Measurements from ENCODE around the gene RAB7B.

The RAB7B gene

GRCh38 chr1:206022766-206023165, 19.6 kb upstream of the RAB7B start:
- DNase-seq (ENCODE audit: low spot score) = no peak

- peak; percentile 38 for DNase-seq (ENCODE audit: low spot score)
Measured at GRCh38 chr1:206021626-206022365, 18.6 kb upstream of the RAB7B start.

- no peak for DNase-seq (ENCODE audit: low spot score)
Measured at GRCh38 chr1:206021008-206021625, 17.9 kb upstream of the RAB7B start.

GRCh38 chr1:206020393-206021007, 17.3 kb upstream of the RAB7B start:
- no peak for DNase-seq (ENCODE audit: low spot score)

- no peak for DNase-seq (ENCODE audit: low spot score)
Measured at GRCh38 chr1:206015071-206015470, 11.9 kb upstream of the RAB7B start.

- DNase-seq (ENCODE audit: low spot score) = no peak
Measured at GRCh38 chr1:206014601-206015000, 11.4 kb upstream of the RAB7B start.

- DNase-seq (ENCODE audit: low spot score) = no peak
Measured at GRCh38 chr1:206013026-206013795, 10.0 kb upstream of the RAB7B start.

- DNase-seq (ENCODE audit: low spot score) = no peak
Measured at GRCh38 chr1:206012086-206012859, 9.1 kb upstream of the RAB7B start.

GRCh38 chr1:206011057-206011456, 7.9 kb upstream of the RAB7B start:
- no peak for DNase-seq (ENCODE audit: low spot score)

GRCh38 chr1:206010060-206010459, 6.9 kb upstream of the RAB7B start:
- DNase-seq (ENCODE audit: low spot score) = no peak

GRCh38 chr1:206006946-206007345, 3.8 kb upstream of the RAB7B start:
- no peak for DNase-seq (ENCODE audit: low spot score)

GRCh38 chr1:206005778-206006180, 2.6 kb upstream of the RAB7B start:
- DNase-seq (ENCODE audit: low spot score) = no peak

GRCh38 chr1:206005234-206005633, 2.0 kb upstream of the RAB7B start:
- no peak for DNase-seq (ENCODE audit: low spot score)

GRCh38 chr1:206004826-206005225, 1.6 kb upstream of the RAB7B start:
- no peak for DNase-seq (ENCODE audit: low spot score)

GRCh38 chr1:206003854-206004800, 932 bp upstream of the RAB7B start:
- DNase-seq (ENCODE audit: low spot score) = no peak

GRCh38 chr1:206002160-206002559, 1.0 kb downstream of the RAB7B start:
- DNase-seq (ENCODE audit: low spot score) = no peak

GRCh38 chr1:206001476-206001888, 1.7 kb downstream of the RAB7B start:
- DNase-seq (ENCODE audit: low spot score) = peak; percentile 94

- DNase-seq (ENCODE audit: low spot score) = peak; percentile 36
Measured at GRCh38 chr1:206000641-206001339, 2.4 kb downstream of the RAB7B start.

- DNase-seq (ENCODE audit: low spot score) = no peak
Measured at GRCh38 chr1:205998457-205999241, 4.5 kb downstream of the RAB7B start.

Measured in GM03348 (cell line).